HG03039 (cell line): Measurements from ENCODE around the gene C1orf174.
"Not testable (repeated sequence)": the region's sequence is repeated elsewhere in the genome, so short reads cannot be mapped to it uniquely, and the experiment has no call there.

Source experiments
- ATAC-seq: cut with Tn5 transposase; IDR thresholded peaks from one replicate; pipeline ENCODE4 v1.9.1; 2021; ENCODE audit warnings: mild to moderate bottlenecking, moderate library complexity; ENCODE audit not compliant: unreplicated experiment

C1orf174 gene

DNA sequence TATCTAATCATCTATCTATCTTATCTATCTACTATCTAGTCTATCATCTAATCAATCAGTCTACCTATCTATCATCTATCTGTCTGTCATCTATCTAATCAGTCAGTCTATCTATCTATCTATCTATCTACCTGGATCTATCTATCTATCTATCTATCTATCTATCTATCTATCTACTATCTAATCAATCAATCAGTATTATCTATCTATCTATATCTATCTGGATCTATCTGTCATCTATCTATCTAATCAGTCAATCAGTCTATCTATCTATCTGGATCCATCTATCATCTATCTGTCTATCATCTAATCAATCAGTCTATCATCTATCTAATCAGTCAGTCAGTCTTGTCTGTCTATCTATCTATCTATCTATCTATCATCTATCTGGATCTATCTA, 26.9 kb upstream of the C1orf174 start:
- no peak for ATAC-seq

DNA sequence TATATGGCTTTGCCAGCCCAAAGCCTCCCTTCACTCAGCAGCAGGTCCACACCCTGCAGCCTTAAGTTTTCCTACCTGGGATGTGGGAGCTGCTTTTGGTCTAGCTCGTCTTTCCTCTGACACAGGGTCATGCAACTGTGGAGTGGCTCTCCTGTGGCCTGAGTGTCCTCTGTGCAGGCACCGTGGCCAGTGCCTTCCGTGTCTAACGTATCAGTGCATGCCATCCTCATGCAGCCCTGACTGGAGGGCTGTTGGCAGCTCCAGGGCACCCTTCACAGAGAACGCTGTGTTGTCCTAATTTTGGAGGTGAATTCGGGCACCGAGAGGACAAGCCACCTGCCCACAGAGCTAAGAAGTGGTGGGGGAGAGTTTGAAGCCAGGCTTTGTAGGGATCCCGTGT, 25.7 kb upstream of the C1orf174 start:
- no peak for ATAC-seq

DNA sequence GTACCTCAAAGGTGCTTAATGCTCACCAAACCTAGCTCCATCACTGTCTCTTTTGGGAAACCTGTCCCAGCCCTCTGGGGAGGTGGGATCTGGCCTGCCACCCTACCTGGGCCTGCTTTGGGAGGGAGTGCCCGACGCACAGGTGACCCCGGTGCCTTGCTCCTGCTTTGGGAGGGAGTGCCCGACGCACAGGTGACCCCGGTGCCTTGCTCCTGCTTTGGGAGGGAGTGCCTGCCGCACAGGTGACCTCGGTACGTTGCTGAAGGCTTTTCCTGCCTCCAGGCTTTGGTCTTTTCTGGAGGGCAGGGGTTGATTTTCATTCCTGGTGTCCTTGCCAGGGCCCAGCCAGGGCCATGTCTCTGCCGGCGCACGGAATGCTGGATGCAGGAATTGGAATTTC, 25.2 kb upstream of the C1orf174 start:
- ATAC-seq = no peak

- ATAC-seq = no peak
These were observed 24.8 kb upstream of the C1orf174 start for GRCh38 chr1:3924825-3925220.

- ATAC-seq = no peak
These were observed 24.2 kb upstream of the C1orf174 start for GRCh38 chr1:3924186-3924824.

- ATAC-seq = no peak
These were observed 23.5 kb upstream of the C1orf174 start for GRCh38 chr1:3923378-3924185.

GRCh38 chr1:3922851-3923250, 22.8 kb upstream of the C1orf174 start:
- no peak for ATAC-seq

- ATAC-seq = no peak
These were observed 22.2 kb upstream of the C1orf174 start for GRCh38 chr1:3922201-3922725.

DNA sequence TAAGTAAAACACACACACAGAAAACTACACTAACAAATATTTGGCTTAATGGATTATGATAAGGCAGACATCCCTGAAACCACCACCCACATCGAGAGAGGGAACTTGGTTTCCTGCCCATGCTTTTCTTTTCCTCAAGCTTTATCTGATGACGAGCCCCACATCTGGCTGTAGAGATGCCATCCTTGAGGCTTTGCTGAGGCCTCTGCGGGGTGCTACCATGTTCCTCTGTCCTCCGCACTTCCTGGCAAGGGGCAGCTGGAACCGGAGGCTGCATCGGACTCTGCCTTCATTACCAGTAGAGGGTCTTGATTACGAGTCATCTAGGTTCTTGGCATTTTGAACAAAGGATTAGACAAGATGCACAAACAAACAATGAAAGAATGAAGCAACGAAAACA, 21.7 kb upstream of the C1orf174 start:
- ATAC-seq = no peak

- ATAC-seq = no peak
These were observed 19.6 kb upstream of the C1orf174 start for GRCh38 chr1:3919706-3920105.

- no peak for ATAC-seq
These were observed 19.0 kb upstream of the C1orf174 start for GRCh38 chr1:3918966-3919611.

- not testable (repeated sequence) for ATAC-seq
These were observed 18.3 kb upstream of the C1orf174 start for GRCh38 chr1:3918359-3918758.

DNA sequence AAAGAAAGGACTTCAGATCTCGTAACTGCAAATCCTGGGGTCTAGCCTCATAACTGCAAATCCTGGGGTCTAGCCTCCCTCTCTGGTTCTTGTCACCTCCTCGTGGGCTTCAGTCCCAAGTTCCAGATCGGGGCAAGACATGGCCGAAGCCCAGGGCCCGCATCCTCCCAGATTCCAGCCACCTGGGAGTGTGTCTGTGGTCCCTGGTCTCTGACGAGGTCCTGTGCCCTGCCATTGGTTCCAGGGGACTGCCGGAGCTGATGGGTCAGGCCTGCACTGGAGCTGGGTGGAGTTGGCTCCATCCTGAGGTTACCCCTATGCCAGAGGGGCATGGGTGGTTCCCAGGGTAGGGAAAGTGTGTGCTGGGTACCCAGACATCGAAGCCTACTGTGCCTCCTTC, 17.7 kb upstream of the C1orf174 start:
- ATAC-seq = no peak

GRCh38 chr1:3915551-3916121, 15.6 kb upstream of the C1orf174 start:
- no peak for ATAC-seq

- no peak for ATAC-seq
These were observed 14.8 kb upstream of the C1orf174 start for GRCh38 chr1:3914911-3915310.

DNA sequence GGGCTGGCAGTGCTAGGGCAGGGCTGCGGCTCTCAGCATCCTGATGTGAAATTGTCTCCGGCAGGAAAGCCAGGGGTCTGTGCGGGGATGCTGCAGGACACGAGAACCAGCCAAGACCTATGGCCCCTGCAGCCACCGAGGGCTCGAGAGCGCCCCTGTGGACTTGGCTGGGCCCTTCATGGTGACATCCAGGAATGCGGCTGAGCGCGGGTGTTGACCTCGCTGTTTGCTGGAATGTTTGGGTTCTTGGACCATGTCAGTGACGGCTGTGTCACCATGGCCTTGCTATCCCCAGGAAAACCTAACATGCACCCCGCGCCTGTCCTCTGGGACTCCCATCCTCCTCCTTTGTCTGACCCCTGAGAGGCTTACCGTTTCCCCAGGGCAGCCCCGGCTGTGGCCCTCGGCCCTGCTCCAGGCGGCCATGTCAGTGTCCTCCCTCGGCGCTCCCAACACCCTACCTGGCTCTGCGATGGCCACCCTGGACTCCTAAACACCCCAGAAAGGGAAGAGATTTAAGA, 14.3 kb upstream of the C1orf174 start:
- no peak for ATAC-seq

- ATAC-seq = no peak
These were observed 13.0 kb upstream of the C1orf174 start for GRCh38 chr1:3912809-3913685.

DNA sequence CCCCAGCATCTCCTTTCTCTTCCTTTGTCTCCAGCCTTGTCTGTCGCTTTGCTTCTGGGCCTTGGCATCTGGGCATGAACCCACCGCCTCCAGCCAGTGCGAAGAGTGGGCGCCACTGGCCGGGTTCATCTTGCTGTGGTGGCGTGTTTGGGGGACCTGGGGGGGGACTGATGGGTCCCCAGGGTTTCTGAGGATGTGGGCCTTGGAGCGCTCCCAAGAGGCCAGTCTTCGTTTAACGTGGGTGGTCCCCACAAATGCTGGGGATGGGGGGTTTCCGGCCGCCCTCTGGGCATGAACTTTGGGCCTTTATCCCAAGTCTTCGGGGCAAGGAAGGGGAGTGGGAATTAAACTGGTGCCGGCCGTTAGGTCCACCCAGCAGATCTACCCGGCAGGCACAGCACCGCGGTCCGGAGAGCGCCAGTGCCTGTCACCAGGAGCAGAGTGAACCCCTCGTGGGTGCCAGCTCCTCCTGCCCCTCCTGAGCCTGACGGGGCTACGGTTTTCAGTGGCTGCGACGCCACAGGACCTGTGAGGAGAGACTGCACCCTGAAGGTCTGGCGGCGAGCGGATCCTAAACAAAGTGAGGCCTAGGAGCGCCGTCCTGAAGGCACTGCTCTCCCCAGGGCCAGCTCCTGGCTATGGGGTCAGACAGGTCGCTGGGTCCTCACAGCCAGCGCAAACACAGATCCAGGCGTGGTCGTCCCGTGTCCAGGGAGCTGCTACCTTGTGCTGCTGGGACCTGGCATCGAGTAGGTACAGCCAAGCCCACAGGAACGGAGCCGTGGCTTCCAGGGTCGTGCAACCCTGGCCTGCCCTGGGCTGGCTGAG, 12.1 kb upstream of the C1orf174 start:
- no peak for ATAC-seq
